ENCODE data around the gene DCP2. TPM values are rescaled to one million over a fixed set of nuclear protein-coding genes. Genes with fewer than 3 reads are reported as not detected.
A peak's percentile ranks its signal among the peaks of the same experiment; 100 is the strongest.

DCP2 gene
- total RNA-seq, 3 donors from 2014 or later: 26.2 to 67.0 (median 43.9) TPM

DNA sequence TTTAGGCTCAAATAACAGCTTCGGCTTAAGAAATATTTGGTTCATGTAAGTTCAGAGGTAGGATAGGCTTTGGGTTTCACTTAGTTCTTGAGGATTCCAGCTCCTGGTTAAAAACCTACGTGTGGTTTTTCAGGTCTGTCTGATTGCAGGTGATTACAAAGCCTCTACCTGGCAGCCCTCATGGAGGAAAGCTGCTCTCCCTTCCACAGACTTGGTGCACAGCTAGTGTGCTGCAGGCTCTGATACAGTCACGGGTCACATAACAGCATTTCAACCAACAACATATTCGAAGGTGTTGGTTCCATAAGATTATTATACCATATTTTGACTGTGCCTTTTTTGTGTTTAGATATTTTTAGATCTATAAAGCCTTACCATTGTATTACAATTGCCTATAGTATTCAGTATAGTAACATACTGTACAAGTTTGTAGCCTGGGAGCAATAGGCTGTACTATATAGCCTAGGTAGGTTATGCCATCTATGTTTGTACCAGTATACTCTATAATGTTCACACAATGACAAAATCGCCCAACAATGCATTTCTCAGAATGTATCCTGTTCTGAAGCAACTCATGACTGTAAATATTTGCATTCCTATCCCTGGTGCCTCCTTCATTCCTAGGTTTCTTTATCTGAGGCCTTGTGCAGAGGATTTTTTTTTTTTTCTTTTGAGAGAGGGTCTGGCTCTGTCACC is 8.0 kb upstream of the DCP2 start:
- TF ChIP-seq, protein P1, sequence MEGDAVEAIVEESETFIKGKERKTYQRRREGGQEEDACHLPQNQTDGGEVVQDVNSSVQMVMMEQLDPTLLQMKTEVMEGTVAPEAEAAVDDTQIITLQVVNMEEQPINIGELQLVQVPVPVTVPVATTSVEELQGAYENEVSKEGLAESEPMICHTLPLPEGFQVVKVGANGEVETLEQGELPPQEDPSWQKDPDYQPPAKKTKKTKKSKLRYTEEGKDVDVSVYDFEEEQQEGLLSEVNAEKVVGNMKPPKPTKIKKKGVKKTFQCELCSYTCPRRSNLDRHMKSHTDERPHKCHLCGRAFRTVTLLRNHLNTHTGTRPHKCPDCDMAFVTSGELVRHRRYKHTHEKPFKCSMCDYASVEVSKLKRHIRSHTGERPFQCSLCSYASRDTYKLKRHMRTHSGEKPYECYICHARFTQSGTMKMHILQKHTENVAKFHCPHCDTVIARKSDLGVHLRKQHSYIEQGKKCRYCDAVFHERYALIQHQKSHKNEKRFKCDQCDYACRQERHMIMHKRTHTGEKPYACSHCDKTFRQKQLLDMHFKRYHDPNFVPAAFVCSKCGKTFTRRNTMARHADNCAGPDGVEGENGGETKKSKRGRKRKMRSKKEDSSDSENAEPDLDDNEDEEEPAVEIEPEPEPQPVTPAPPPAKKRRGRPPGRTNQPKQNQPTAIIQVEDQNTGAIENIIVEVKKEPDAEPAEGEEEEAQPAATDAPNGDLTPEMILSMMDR (IDR thresholded peaks at IDR 0.05): no peak
- TF ChIP-seq POLR2A (IDR thresholded peaks at IDR 0.05): no peak
- TF ChIP-seq POLR2AphosphoS5 (IDR thresholded peaks at IDR 0.05): no peak
- H3K27ac ChIP-seq: peak overlapping the region; percentile 57 to 63
- H3K27me3 ChIP-seq: no peaks in the 10 kb centered on the region
- no peaks in the 10 kb centered on the region for H3K36me3 ChIP-seq
- intact Hi-C loops (cut with DNase I; ENCODE audit: low total_unique reads): loop anchor here (2.0 kb wide), 1 partner anchor 22 kb away; no protein-coding TSS in a partner anchor
- H3K9me3 ChIP-seq: no peaks in the 10 kb centered on the region
- no peak overlapping the region for H3K4me3 ChIP-seq
- no peak for DNase-seq (ENCODE audit: low spot score in 2 of 2)
- H3K4me1 ChIP-seq: peaks cover 0 to 5% of the 10 kb centered on the region in 2 donors

DNA sequence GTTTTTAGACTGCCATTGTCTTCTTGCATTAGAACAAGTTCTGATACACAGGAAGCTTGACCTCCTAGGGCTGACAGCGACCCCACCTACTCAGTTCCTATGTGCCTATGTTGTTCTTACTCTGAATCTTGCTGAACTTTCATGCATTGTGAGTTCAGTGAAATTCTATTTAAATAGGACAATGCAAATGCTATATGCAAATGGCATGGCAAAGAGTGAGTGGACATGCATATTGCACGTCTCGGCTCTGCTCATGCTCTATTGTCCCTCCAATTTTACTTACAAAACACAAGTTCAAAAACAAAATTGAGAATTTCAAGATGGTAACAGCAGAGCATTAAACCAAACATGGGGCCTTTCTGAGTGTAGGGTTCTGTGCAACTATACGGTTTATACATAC is 5.3 kb upstream of the DCP2 start:
- intact Hi-C loops (cut with DNase I; ENCODE audit: low total_unique reads): no loop called here

DNA sequence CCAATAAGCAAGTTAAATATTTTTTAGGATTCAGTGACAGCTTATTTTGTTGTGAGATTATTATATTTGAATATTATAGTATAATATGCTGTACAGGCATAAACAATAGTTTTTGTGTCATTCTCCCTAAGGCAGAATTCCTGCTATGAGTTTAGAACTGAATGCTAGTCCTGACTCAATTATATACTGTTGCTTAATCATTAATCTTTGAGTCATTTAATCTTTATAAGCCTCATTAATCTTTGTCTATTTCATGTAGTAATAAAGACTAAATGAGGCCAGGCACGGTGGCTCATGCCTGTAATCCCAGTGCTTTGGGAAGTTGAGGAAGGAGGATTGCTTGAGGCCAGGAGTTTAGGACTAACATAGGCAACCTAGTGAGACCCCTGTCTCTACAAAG is 3.6 kb upstream of the DCP2 start:
- Histone ChIP-seq H3K27me3 (no peaks in the 10 kb centered on the region), H3K4me3 (no peak overlapping the region), H3K36me3 (no peaks in the 10 kb centered on the region), H3K27ac (no peak overlapping the region), H3K4me1 (peaks cover 0 to 4% of the 10 kb centered on the region in 2 donors), H3K9me3 (no peaks in the 10 kb centered on the region)
- DNase-seq (ENCODE audit: low spot score in 2 of 2): no peak
- TF ChIP-seq, protein P1 (IDR thresholded peaks at IDR 0.05): no peak
- TF ChIP-seq POLR2A (IDR thresholded peaks at IDR 0.05) (no peak), POLR2AphosphoS5 (IDR thresholded peaks at IDR 0.05) (no peak)
- intact Hi-C loops (cut with DNase I; ENCODE audit: low total_unique reads): no loop called here

More for the DNA sequence above, 5.3 kb upstream of the DCP2 start:
- Histone ChIP-seq H3K27me3 (no peaks in the 10 kb centered on the region), H3K9me3 (no peaks in the 10 kb centered on the region), H3K4me1 (peaks cover 0 to 4% of the 10 kb centered on the region in 2 donors), H3K27ac (no peak overlapping the region), H3K36me3 (no peaks in the 10 kb centered on the region), H3K4me3 (no peak overlapping the region)
- TF ChIP-seq POLR2AphosphoS5 (IDR thresholded peaks at IDR 0.05) (no peak), POLR2A (IDR thresholded peaks at IDR 0.05) (no peak)
- DNase-seq (ENCODE audit: low spot score in 2 of 2): no peak

DNA sequence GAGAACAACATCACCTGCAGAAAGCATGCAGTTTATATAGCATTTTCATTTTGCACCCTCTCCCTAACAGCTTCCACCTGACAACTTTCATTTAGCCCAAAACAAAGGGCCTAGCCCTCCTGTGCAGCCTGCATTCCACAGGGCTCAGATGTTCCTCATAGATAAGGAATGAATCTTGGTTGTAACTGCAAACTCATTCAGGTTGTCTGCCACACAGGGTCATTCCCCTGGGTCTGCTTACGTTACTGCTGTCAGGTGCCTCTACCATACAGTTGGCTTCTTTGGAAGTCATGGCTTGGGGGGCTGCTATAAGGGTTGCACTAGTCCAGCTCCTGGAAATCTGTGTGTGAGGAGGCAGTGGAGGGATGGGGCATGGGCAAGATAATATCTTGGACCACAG is 2.7 kb upstream of the DCP2 start:
- Histone ChIP-seq H3K36me3 (no peaks in the 10 kb centered on the region), H3K4me1 (peaks cover 0 to 4% of the 10 kb centered on the region in 2 donors), H3K27me3 (no peaks in the 10 kb centered on the region), H3K27ac (no peak overlapping the region), H3K4me3 (no peak overlapping the region), H3K9me3 (no peaks in the 10 kb centered on the region)
- TF ChIP-seq POLR2AphosphoS5 (IDR thresholded peaks at IDR 0.05) (no peak), POLR2A (IDR thresholded peaks at IDR 0.05) (no peak)
- TF ChIP-seq, protein P1 (IDR thresholded peaks at IDR 0.05): no peak
- intact Hi-C loops (cut with DNase I; ENCODE audit: low total_unique reads): no loop called here
- no peak for DNase-seq (ENCODE audit: low spot score in 2 of 2)

DNA sequence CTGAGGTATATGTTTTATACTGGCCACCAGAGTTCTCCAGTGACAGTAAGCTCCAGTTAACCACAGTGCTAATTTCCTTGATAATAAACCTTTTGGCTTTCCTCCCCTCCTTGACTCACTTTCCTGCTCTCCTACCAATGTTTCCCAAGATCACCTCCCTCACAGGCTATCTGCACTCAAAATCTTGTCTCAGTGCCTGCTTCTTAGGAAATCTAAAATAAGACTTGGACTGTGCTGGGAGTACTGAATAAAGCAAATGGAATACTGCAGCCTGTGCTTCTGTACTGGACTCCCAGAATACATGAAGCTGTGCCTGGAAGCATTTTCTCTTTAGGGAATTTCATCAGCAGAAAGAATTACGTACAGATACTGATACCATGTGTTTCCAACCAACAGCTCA is 1.7 kb upstream of the DCP2 start:
- no peak for TF ChIP-seq POLR2A (IDR thresholded peaks at IDR 0.05)
- TF ChIP-seq, protein P1 (IDR thresholded peaks at IDR 0.05): no peak
- no peak for DNase-seq (ENCODE audit: low spot score in 2 of 2)
- no peaks in the 10 kb centered on the region for H3K9me3 ChIP-seq
- H3K27ac ChIP-seq: no peak overlapping the region
- no peaks in the 10 kb centered on the region for H3K36me3 ChIP-seq
- H3K4me3 ChIP-seq: no peak overlapping the region
- intact Hi-C loops (cut with DNase I; ENCODE audit: low total_unique reads): no loop called here
- H3K27me3 ChIP-seq: no peaks in the 10 kb centered on the region
- peaks cover 0 to 4% of the 10 kb centered on the region in 2 donors for H3K4me1 ChIP-seq

All from breast epithelium (tissue), 4 donors.